ENCODE data around the gene SARDH.
A peak's percentile ranks its signal among the peaks of the same experiment; 100 is the strongest.

SARDH gene

GRCh38 chr9:133635533-133636531, 102.3 kb downstream of the SARDH start, which contains the start of gene DBH:
Gene DBH, plus strand, starts transcription at chr9:133636363. Its CDS starts 9 bp downstream, at chr9:133636372.
- no peak within 1 kb of the TSS for H3K56ac ChIP-seq (ENCODE audit: low read length)
- no peak within 1 kb of the TSS for H3K4me2 ChIP-seq (ENCODE audit: low read length)
- no peak within 1 kb of the TSS for H3K4ac ChIP-seq (ENCODE audit: low read depth, low read length)
- no peak within 1 kb of the TSS for H2BK120ac ChIP-seq (ENCODE audit: low read depth, low read length)
- no CpG with 5 or more reads among the region's 24 CpGs for WGBS (ENCODE audit: extremely low coverage, insufficient coverage, low lambda C conversion rate)
- H3K79me2 ChIP-seq (ENCODE audit: control insufficient read depth, insufficient read depth, low read length): no peaks in the 10 kb centered on the region
- no peak within 1 kb of the TSS for H3K4me3 ChIP-seq (ENCODE audit: low read length)
- H3K9ac ChIP-seq (ENCODE audit: low read length): no peak within 1 kb of the TSS
- no peak within 1 kb of the TSS for H2BK15ac ChIP-seq (replicated peaks; ENCODE audit: low read depth)
- H3K18ac ChIP-seq (ENCODE audit: low read length): no peak within 1 kb of the TSS
- H3K23ac ChIP-seq (ENCODE audit: low read length): no peak within 1 kb of the TSS
- H4K5ac ChIP-seq (ENCODE audit: low read length): no peak within 1 kb of the TSS
- no peaks in the 10 kb centered on the region for H3K4me1 ChIP-seq (ENCODE audit: control insufficient read depth, low read depth, low read length)
- no peak within 1 kb of the TSS for H3K27ac ChIP-seq (ENCODE audit: low read depth, low read length)
- H3K36me3 ChIP-seq (ENCODE audit: control insufficient read depth, insufficient read depth, low read length): no peaks in the 10 kb centered on the region
- H3K79me1 ChIP-seq (ENCODE audit: low read length): no peaks in the 10 kb centered on the region
- no peaks in the 10 kb centered on the region for H3K27me3 ChIP-seq (ENCODE audit: insufficient read depth, low read length, poor library complexity)
- no peak within 1 kb of the TSS for H2AK5ac ChIP-seq (ENCODE audit: low read length)
- no peak for DNase-seq
- H2BK5ac ChIP-seq (ENCODE audit: low read length): no peak within 1 kb of the TSS
- no peak within 1 kb of the TSS for H4K8ac ChIP-seq (ENCODE audit: low read depth, low read length)

- no CpG with 5 or more reads among the region's 6 CpGs for WGBS (ENCODE audit: extremely low coverage, insufficient coverage, low lambda C conversion rate)
- H3K27ac ChIP-seq (ENCODE audit: low read depth, low read length): no peak overlapping the region
Measured at GRCh38 chr9:133635098-133635497, 103.1 kb downstream of the SARDH start.

GRCh38 chr9:133634081-133634691, 104.0 kb downstream of the SARDH start:
- Histone ChIP-seq H3K4ac (ENCODE audit: low read depth, low read length) (no peak overlapping the region), H3K4me3 (ENCODE audit: low read length) (no peak overlapping the region), H3K27me3 (ENCODE audit: insufficient read depth, low read length, poor library complexity) (no peaks in the 10 kb centered on the region), H3K4me1 (ENCODE audit: control insufficient read depth, low read depth, low read length) (no peaks in the 10 kb centered on the region), H4K8ac (ENCODE audit: low read depth, low read length) (no peak overlapping the region), H3K18ac (ENCODE audit: low read length) (no peak overlapping the region), H3K4me2 (ENCODE audit: low read length) (no peak overlapping the region), H3K79me1 (ENCODE audit: low read length) (no peaks in the 10 kb centered on the region), H4K5ac (ENCODE audit: low read length) (no peak overlapping the region), H2BK5ac (ENCODE audit: low read length) (no peak overlapping the region), H2BK15ac (replicated peaks; ENCODE audit: low read depth) (no peak overlapping the region), H3K56ac (ENCODE audit: low read length) (no peak overlapping the region), H2AK5ac (ENCODE audit: low read length) (no peak overlapping the region), H3K79me2 (ENCODE audit: control insufficient read depth, insufficient read depth, low read length) (no peaks in the 10 kb centered on the region), H2BK120ac (ENCODE audit: low read depth, low read length) (no peak overlapping the region), H3K27ac (ENCODE audit: low read depth, low read length) (no peak overlapping the region), H3K9ac (ENCODE audit: low read length) (no peak overlapping the region), H3K36me3 (ENCODE audit: control insufficient read depth, insufficient read depth, low read length) (no peaks in the 10 kb centered on the region), H3K23ac (ENCODE audit: low read length) (no peak overlapping the region)
- no CpG with 5 or more reads among the region's 24 CpGs for WGBS (ENCODE audit: extremely low coverage, insufficient coverage, low lambda C conversion rate)
- peak; percentile 26 for DNase-seq

More at GRCh38 chr9:133635098-133635497, 103.1 kb downstream of the SARDH start:
- Histone ChIP-seq H4K8ac (ENCODE audit: low read depth, low read length) (no peak overlapping the region), H3K4me3 (ENCODE audit: low read length) (no peak overlapping the region), H3K36me3 (ENCODE audit: control insufficient read depth, insufficient read depth, low read length) (no peaks in the 10 kb centered on the region), H3K18ac (ENCODE audit: low read length) (no peak overlapping the region), H3K56ac (ENCODE audit: low read length) (no peak overlapping the region), H2BK15ac (replicated peaks; ENCODE audit: low read depth) (no peak overlapping the region), H3K9ac (ENCODE audit: low read length) (no peak overlapping the region), H2AK5ac (ENCODE audit: low read length) (no peak overlapping the region), H3K79me2 (ENCODE audit: control insufficient read depth, insufficient read depth, low read length) (no peaks in the 10 kb centered on the region), H3K79me1 (ENCODE audit: low read length) (no peaks in the 10 kb centered on the region), H4K5ac (ENCODE audit: low read length) (no peak overlapping the region), H3K4ac (ENCODE audit: low read depth, low read length) (no peak overlapping the region), H3K23ac (ENCODE audit: low read length) (no peak overlapping the region), H2BK5ac (ENCODE audit: low read length) (no peak overlapping the region), H3K4me2 (ENCODE audit: low read length) (no peak overlapping the region), H2BK120ac (ENCODE audit: low read depth, low read length) (no peak overlapping the region), H3K27me3 (ENCODE audit: insufficient read depth, low read length, poor library complexity) (no peaks in the 10 kb centered on the region), H3K4me1 (ENCODE audit: control insufficient read depth, low read depth, low read length) (no peaks in the 10 kb centered on the region)
- no peak for DNase-seq

- Histone ChIP-seq H3K4ac (ENCODE audit: low read depth, low read length) (no peak overlapping the region), H3K23ac (ENCODE audit: low read length) (no peak overlapping the region), H3K4me3 (ENCODE audit: low read length) (no peak overlapping the region), H3K4me1 (ENCODE audit: control insufficient read depth, low read depth, low read length) (no peaks in the 10 kb centered on the region), H3K79me1 (ENCODE audit: low read length) (no peaks in the 10 kb centered on the region), H3K56ac (ENCODE audit: low read length) (no peak overlapping the region), H3K9ac (ENCODE audit: low read length) (no peak overlapping the region), H2BK120ac (ENCODE audit: low read depth, low read length) (no peak overlapping the region), H2AK5ac (ENCODE audit: low read length) (no peak overlapping the region), H3K27ac (ENCODE audit: low read depth, low read length) (no peak overlapping the region), H3K27me3 (ENCODE audit: insufficient read depth, low read length, poor library complexity) (no peaks in the 10 kb centered on the region), H3K79me2 (ENCODE audit: control insufficient read depth, insufficient read depth, low read length) (no peaks in the 10 kb centered on the region), H2BK5ac (ENCODE audit: low read length) (no peak overlapping the region), H3K4me2 (ENCODE audit: low read length) (no peak overlapping the region), H3K36me3 (ENCODE audit: control insufficient read depth, insufficient read depth, low read length) (no peaks in the 10 kb centered on the region), H4K5ac (ENCODE audit: low read length) (no peak overlapping the region), H3K18ac (ENCODE audit: low read length) (no peak overlapping the region), H4K8ac (ENCODE audit: low read depth, low read length) (no peak overlapping the region), H2BK15ac (replicated peaks; ENCODE audit: low read depth) (no peak overlapping the region)
- WGBS (ENCODE audit: extremely low coverage, insufficient coverage, low lambda C conversion rate): no CpG with 5 or more reads among the region's 8 CpGs
- DNase-seq: no peak
Measured at GRCh38 chr9:133633681-133634080, 104.5 kb downstream of the SARDH start.

GRCh38 chr9:133632806-133633680, 105.1 kb downstream of the SARDH start:
- H3K18ac ChIP-seq (ENCODE audit: low read length): no peak overlapping the region

More at GRCh38 chr9:133632806-133633680, 105.1 kb downstream of the SARDH start:
- Histone ChIP-seq H3K4me3 (ENCODE audit: low read length) (no peak overlapping the region), H3K9ac (ENCODE audit: low read length) (no peak overlapping the region), H3K23ac (ENCODE audit: low read length) (peak overlapping the region; percentile 45), H2BK5ac (ENCODE audit: low read length) (no peak overlapping the region), H3K56ac (ENCODE audit: low read length) (no peak overlapping the region), H3K4me1 (ENCODE audit: control insufficient read depth, low read depth, low read length) (no peaks in the 10 kb centered on the region), H3K27ac (ENCODE audit: low read depth, low read length) (no peak overlapping the region), H3K79me2 (ENCODE audit: control insufficient read depth, insufficient read depth, low read length) (no peaks in the 10 kb centered on the region), H3K79me1 (ENCODE audit: low read length) (no peaks in the 10 kb centered on the region), H2BK15ac (replicated peaks; ENCODE audit: low read depth) (no peak overlapping the region), H4K5ac (ENCODE audit: low read length) (no peak overlapping the region), H2AK5ac (ENCODE audit: low read length) (no peak overlapping the region), H2BK120ac (ENCODE audit: low read depth, low read length) (no peak overlapping the region), H3K36me3 (ENCODE audit: control insufficient read depth, insufficient read depth, low read length) (no peaks in the 10 kb centered on the region), H4K8ac (ENCODE audit: low read depth, low read length) (no peak overlapping the region), H3K27me3 (ENCODE audit: insufficient read depth, low read length, poor library complexity) (no peaks in the 10 kb centered on the region), H3K4me2 (ENCODE audit: low read length) (no peak overlapping the region), H3K4ac (ENCODE audit: low read depth, low read length) (no peak overlapping the region)
- WGBS (ENCODE audit: extremely low coverage, insufficient coverage, low lambda C conversion rate): no CpG with 5 or more reads among the region's 27 CpGs
- no peak for DNase-seq

All from mesendoderm (in vitro differentiated cells).